Activated CD4-positive, alpha-beta T cell treated with anti-CD3 and anti-CD28 coated beads, Interleukin-2, amount 10 ng/mL, durations not matched to agents 7 days and 5 days (primary cell): ENCODE measurements around the gene PARK7. TPM values are rescaled to one million over a fixed set of nuclear protein-coding genes. Genes with fewer than 3 reads are reported as not detected.

ENCODE experiments used
- CTCF ChIA-PET: fragments of 350-600 bp; sonication (Branson Sonifier 250); formaldehyde crosslinking; loops from one replicate; lab custom pipeline; 2021; ENCODE audit warnings: antibody characterized with exemption; lab: Charles Lee
- POLR2A ChIA-PET: fragments of 350-600 bp; sonication (Branson Sonifier 250); formaldehyde crosslinking; loops from one replicate; lab custom pipeline; 2021; ENCODE audit warnings: antibody characterized with exemption; lab: Charles Lee
- DNase-seq: peaks from one replicate; pipeline ENCODE4 v3.0.0-alpha.2; 2020
- H3K27ac Mint-ChIP-seq: one replicate; pipeline ENCODE4 v1.8.0; 2021; ENCODE audit warnings: mild to moderate bottlenecking, moderate library complexity, mixed read lengths
- H3K27me3 Mint-ChIP-seq: one replicate; pipeline ENCODE4 v1.8.0; 2021; ENCODE audit warnings: mixed read lengths
- H3K36me3 Mint-ChIP-seq: one replicate; pipeline ENCODE4 v1.8.0; 2021; ENCODE audit warnings: low read depth, mixed read lengths
- H3K4me1 Mint-ChIP-seq: one replicate; pipeline ENCODE4 v1.8.0; 2021; ENCODE audit warnings: mixed read lengths
- H3K4me3 Mint-ChIP-seq: one replicate; pipeline ENCODE4 v1.8.0; 2021; ENCODE audit warnings: mild to moderate bottlenecking, moderate library complexity, mixed read lengths
- H3K9me3 Mint-ChIP-seq: one replicate; pipeline ENCODE4 v1.8.0; 2021; ENCODE audit warnings: mixed read lengths
- total RNA-seq, 2 experiments: library from RNA; stranded (reverse); gene quantifications; one replicate each; pipeline ENCODE4 v1.2.3, GENCODE V29; 2021

The PARK7 gene
- total RNA-seq, 2 experiments from 2014 or later: 226 to 232 TPM

- DNase-seq: no peak
- ChIA-PET POLR2A (interaction anchor here (0.5 kb wide), 1 partner anchor 215 kb away, joined by 4 read pairs; no protein-coding TSS in a partner anchor), CTCF (interaction anchor here (0.9 to 2.9 kb wide), 8 partner anchors 8 to 334 kb away, joined by 3 to 10 read pairs (median 6); no protein-coding TSS in a partner anchor)
- H3K27me3 Mint-ChIP-seq: peaks cover 22% of the 10 kb centered on the region
- no peak overlapping the region for H3K4me3 Mint-ChIP-seq
- H3K36me3 Mint-ChIP-seq: no peaks in the 10 kb centered on the region
- H3K9me3 Mint-ChIP-seq: no peaks in the 10 kb centered on the region
- no peaks in the 10 kb centered on the region for H3K4me1 Mint-ChIP-seq
- H3K27ac Mint-ChIP-seq: no peak overlapping the region
Observed at GRCh38 chr1:8015809-8016165, 54.3 kb downstream of the PARK7 start.

- POLR2A ChIA-PET: interaction anchor here (0.5 kb wide), 1 partner anchor 214 kb away, joined by 4 read pairs; no protein-coding TSS in a partner anchor
- no peaks in the 10 kb centered on the region for H3K4me1 Mint-ChIP-seq
- H3K36me3 Mint-ChIP-seq: no peaks in the 10 kb centered on the region
Observed at GRCh38 chr1:8016210-8016894, 54.8 kb downstream of the PARK7 start.

GRCh38 chr1:8016895-8017241, 55.4 kb downstream of the PARK7 start:
- H3K27ac Mint-ChIP-seq: no peak overlapping the region
- no peak for DNase-seq
- no peaks in the 10 kb centered on the region for H3K36me3 Mint-ChIP-seq
- H3K27me3 Mint-ChIP-seq: peaks cover 27% of the 10 kb centered on the region
- no peaks in the 10 kb centered on the region for H3K4me1 Mint-ChIP-seq
- H3K4me3 Mint-ChIP-seq: no peak overlapping the region
- no peaks in the 10 kb centered on the region for H3K9me3 Mint-ChIP-seq
- POLR2A ChIA-PET: no interaction called here
- CTCF ChIA-PET: interaction anchor here (1.1 to 1.7 kb wide), 3 partner anchors 280 to 333 kb away, joined by 3 to 5 read pairs (median 4); no protein-coding TSS in a partner anchor

More at GRCh38 chr1:8016210-8016894, 54.8 kb downstream of the PARK7 start:
- CTCF ChIA-PET: interaction anchor here (0.9 to 2.9 kb wide), 8 partner anchors 7 to 333 kb away, joined by 3 to 10 read pairs (median 6); no protein-coding TSS in a partner anchor
- no peak overlapping the region for H3K4me3 Mint-ChIP-seq
- H3K27ac Mint-ChIP-seq: no peak overlapping the region
- no peak for DNase-seq
- no peaks in the 10 kb centered on the region for H3K9me3 Mint-ChIP-seq
- peaks cover 23% of the 10 kb centered on the region for H3K27me3 Mint-ChIP-seq

- H3K9me3 Mint-ChIP-seq: no peaks in the 10 kb centered on the region
- CTCF ChIA-PET: interaction anchor here (0.7 to 1.7 kb wide), 4 partner anchors 279 to 372 kb away, joined by 3 to 5 read pairs (median 4); no protein-coding TSS in a partner anchor
- H3K27ac Mint-ChIP-seq: no peak overlapping the region
- no peaks in the 10 kb centered on the region for H3K36me3 Mint-ChIP-seq
- H3K4me1 Mint-ChIP-seq: no peaks in the 10 kb centered on the region
- POLR2A ChIA-PET: no interaction called here
- H3K27me3 Mint-ChIP-seq: peaks cover 33% of the 10 kb centered on the region
- H3K4me3 Mint-ChIP-seq: no peak overlapping the region
- no peak for DNase-seq
Observed at GRCh38 chr1:8017495-8018197, 56.1 kb downstream of the PARK7 start.

GRCh38 chr1:8018492-8019228, 57.1 kb downstream of the PARK7 start:
- Mint-ChIP-seq H3K9me3 (no peaks in the 10 kb centered on the region), H3K27ac (no peak overlapping the region), H3K4me3 (no peak overlapping the region), H3K27me3 (peaks cover 42% of the 10 kb centered on the region), H3K36me3 (no peaks in the 10 kb centered on the region), H3K4me1 (no peaks in the 10 kb centered on the region)
- POLR2A ChIA-PET: interaction anchor here (0.6 kb wide), 1 partner anchor 609 kb away, joined by 3 read pairs; no protein-coding TSS in a partner anchor
- DNase-seq: no peak
- CTCF ChIA-PET: interaction anchor here (0.7 to 1.2 kb wide), 4 partner anchors 36 to 371 kb away, joined by 3 to 4 read pairs (median 4); no protein-coding TSS in a partner anchor

GRCh38 chr1:8019229-8019620, 57.7 kb downstream of the PARK7 start:
- Mint-ChIP-seq H3K27me3 (peaks cover 48% of the 10 kb centered on the region), H3K36me3 (no peaks in the 10 kb centered on the region), H3K9me3 (no peaks in the 10 kb centered on the region), H3K4me1 (no peaks in the 10 kb centered on the region), H3K27ac (no peak overlapping the region), H3K4me3 (no peak overlapping the region)
- ChIA-PET CTCF (interaction anchor here (0.8 to 1.2 kb wide), 4 partner anchors 36 to 330 kb away, joined by 3 to 4 read pairs (median 3); no protein-coding TSS in a partner anchor), POLR2A (no interaction called here)
- DNase-seq: no peak

- Mint-ChIP-seq H3K4me3 (no peak overlapping the region), H3K4me1 (peaks cover 1% of the 10 kb centered on the region), H3K27me3 (peaks cover 54% of the 10 kb centered on the region), H3K36me3 (no peaks in the 10 kb centered on the region), H3K9me3 (no peaks in the 10 kb centered on the region), H3K27ac (no peak overlapping the region)
- ChIA-PET CTCF (interaction anchor here (0.8 to 1.2 kb wide), 2 partner anchors 294 to 329 kb away, joined by 3 to 4 read pairs; no protein-coding TSS in a partner anchor), POLR2A (no interaction called here)
- no peak for DNase-seq
Observed at GRCh38 chr1:8020032-8020431, 58.5 kb downstream of the PARK7 start.

GRCh38 chr1:8021676-8022266, 60.3 kb downstream of the PARK7 start:
- Mint-ChIP-seq H3K4me1 (peaks cover 10% of the 10 kb centered on the region), H3K36me3 (no peaks in the 10 kb centered on the region), H3K27ac (no peak overlapping the region), H3K4me3 (no peak overlapping the region), H3K27me3 (peaks cover 52% of the 10 kb centered on the region), H3K9me3 (no peaks in the 10 kb centered on the region)
- POLR2A ChIA-PET: no interaction called here
- CTCF ChIA-PET: no interaction called here
- no peak for DNase-seq

GRCh38 chr1:8022395-8023286, 61.1 kb downstream of the PARK7 start:
- Mint-ChIP-seq H3K9me3 (no peaks in the 10 kb centered on the region), H3K27me3 (peaks cover 56% of the 10 kb centered on the region), H3K4me3 (no peak overlapping the region), H3K27ac (no peak overlapping the region), H3K36me3 (no peaks in the 10 kb centered on the region), H3K4me1 (peaks cover 11% of the 10 kb centered on the region)
- no peak for DNase-seq
- ChIA-PET POLR2A (no interaction called here), CTCF (no interaction called here)

GRCh38 chr1:8023287-8023994, 61.9 kb downstream of the PARK7 start:
- DNase-seq: no peak
- Mint-ChIP-seq H3K36me3 (no peaks in the 10 kb centered on the region), H3K27me3 (peaks cover 60% of the 10 kb centered on the region), H3K4me1 (peaks cover 11% of the 10 kb centered on the region), H3K9me3 (no peaks in the 10 kb centered on the region), H3K27ac (no peak overlapping the region), H3K4me3 (no peak overlapping the region)
- ChIA-PET CTCF (interaction anchor here (0.9 to 1.2 kb wide), 2 partner anchors 8 to 11 kb away, joined by 3 read pairs; no protein-coding TSS in a partner anchor), POLR2A (no interaction called here)

GRCh38 chr1:8023995-8024313, 62.4 kb downstream of the PARK7 start:
- H3K27ac Mint-ChIP-seq: no peak overlapping the region
- H3K4me1 Mint-ChIP-seq: peaks cover 11% of the 10 kb centered on the region
- no peaks in the 10 kb centered on the region for H3K36me3 Mint-ChIP-seq
- H3K27me3 Mint-ChIP-seq: peaks cover 57% of the 10 kb centered on the region
- CTCF ChIA-PET: interaction anchor here (0.9 to 1.2 kb wide), 2 partner anchors 8 to 12 kb away, joined by 3 read pairs; no protein-coding TSS in a partner anchor
- no peaks in the 10 kb centered on the region for H3K9me3 Mint-ChIP-seq
- no peak overlapping the region for H3K4me3 Mint-ChIP-seq
- no peak for DNase-seq
- POLR2A ChIA-PET: no interaction called here
